ENCODE measurements around the gene VRK1. TPM values are rescaled to one million over a fixed set of nuclear protein-coding genes. Genes with fewer than 3 reads are reported as not detected.

The VRK1 gene
- total and polyA plus RNA-seq, 8 donors = 2.4 to 7.0 (median 3.6) TPM

GRCh38 chr14:96805956-96806355, 8.8 kb downstream of the VRK1 start:
- ATAC-seq (no peak), FAIRE-seq (no peak), DNase-seq (no peak)
- Histone ChIP-seq H3K9me3 (no peaks in the 10 kb centered on the region), H3K27ac (no peak overlapping the region), H3K4me1 (no peaks in the 10 kb centered on the region), H3K4me3 (no peak overlapping the region), H3K36me3 (no peaks in the 10 kb centered on the region), H3K27me3 (no peaks in the 10 kb centered on the region)
- 51 to 57% methylated on average over 4 of the region's 4 CpGs for WGBS, 2 donors
- intact Hi-C loops (cut with DNase I) = no loop called here
- TF ChIP-seq, protein P1, sequence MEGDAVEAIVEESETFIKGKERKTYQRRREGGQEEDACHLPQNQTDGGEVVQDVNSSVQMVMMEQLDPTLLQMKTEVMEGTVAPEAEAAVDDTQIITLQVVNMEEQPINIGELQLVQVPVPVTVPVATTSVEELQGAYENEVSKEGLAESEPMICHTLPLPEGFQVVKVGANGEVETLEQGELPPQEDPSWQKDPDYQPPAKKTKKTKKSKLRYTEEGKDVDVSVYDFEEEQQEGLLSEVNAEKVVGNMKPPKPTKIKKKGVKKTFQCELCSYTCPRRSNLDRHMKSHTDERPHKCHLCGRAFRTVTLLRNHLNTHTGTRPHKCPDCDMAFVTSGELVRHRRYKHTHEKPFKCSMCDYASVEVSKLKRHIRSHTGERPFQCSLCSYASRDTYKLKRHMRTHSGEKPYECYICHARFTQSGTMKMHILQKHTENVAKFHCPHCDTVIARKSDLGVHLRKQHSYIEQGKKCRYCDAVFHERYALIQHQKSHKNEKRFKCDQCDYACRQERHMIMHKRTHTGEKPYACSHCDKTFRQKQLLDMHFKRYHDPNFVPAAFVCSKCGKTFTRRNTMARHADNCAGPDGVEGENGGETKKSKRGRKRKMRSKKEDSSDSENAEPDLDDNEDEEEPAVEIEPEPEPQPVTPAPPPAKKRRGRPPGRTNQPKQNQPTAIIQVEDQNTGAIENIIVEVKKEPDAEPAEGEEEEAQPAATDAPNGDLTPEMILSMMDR (IDR thresholded peaks at IDR 0.05) = no peak

DNA sequence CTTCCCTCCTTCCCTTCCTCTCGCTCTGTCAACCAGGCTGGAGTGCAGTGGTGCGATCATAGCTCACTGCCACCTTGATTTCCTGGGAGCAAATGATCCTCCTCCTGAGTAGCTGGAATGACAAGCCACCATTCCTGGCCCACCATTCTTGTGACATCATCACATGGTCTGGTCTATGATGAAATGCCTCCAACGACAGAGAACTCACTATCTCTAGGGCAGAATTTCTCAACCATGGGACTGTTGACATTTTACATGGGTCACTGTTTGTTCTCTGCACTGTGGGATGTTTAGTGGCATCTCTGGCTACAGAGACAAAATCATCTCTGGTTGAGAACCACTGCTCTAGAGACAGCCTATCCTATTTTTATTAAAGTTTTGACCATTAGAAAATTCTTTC, 9.7 kb downstream of the VRK1 start:
- intact Hi-C loops (cut with DNase I) = no loop called here
- no peaks in the 10 kb centered on the region for H3K9me3 ChIP-seq
- no peaks in the 10 kb centered on the region for H3K4me1 ChIP-seq
- FAIRE-seq = no peak
- no peaks in the 10 kb centered on the region for H3K27me3 ChIP-seq
- WGBS, 2 donors = 75 to 79% methylated on average over 3 of the region's 3 CpGs
- TF ChIP-seq, protein P1 (IDR thresholded peaks at IDR 0.05) = no peak
- DNase-seq = no peak
- no peak overlapping the region for H3K4me3 ChIP-seq
- H3K27ac ChIP-seq = no peak overlapping the region
- no peak for ATAC-seq
- H3K36me3 ChIP-seq = no peaks in the 10 kb centered on the region

GRCh38 chr14:96808619-96809406, 11.6 kb downstream of the VRK1 start:
- no peak for FAIRE-seq
- WGBS, 2 donors = 81 to 85% methylated on average over 4 of the region's 4 CpGs

DNA sequence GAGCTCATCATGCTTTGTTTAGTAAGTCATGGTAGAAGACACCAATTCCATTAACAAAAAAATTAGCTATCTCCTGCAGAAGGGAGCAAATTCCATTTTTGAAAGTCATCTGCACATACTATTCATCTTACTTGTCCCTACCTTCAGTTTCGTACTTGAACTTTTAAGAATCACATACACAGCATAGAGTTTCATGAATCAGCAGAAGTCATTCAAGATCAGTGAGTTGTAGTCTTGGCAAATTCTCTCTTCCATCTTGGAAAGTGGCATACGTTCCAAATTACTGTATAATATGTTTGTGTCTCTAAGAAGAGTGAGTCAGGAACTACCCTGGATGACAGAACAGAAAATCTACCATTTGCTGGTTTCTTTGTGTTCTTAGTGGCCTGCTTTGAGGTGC, 14.1 kb downstream of the VRK1 start:
- no peak for FAIRE-seq
- no peak overlapping the region for H3K4me3 ChIP-seq
- no peaks in the 10 kb centered on the region for H3K4me1 ChIP-seq
- no peaks in the 10 kb centered on the region for H3K36me3 ChIP-seq
- DNase-seq = no peak
- TF ChIP-seq, protein P1 (IDR thresholded peaks at IDR 0.05) = no peak
- H3K9me3 ChIP-seq = no peaks in the 10 kb centered on the region
- intact Hi-C loops (cut with DNase I) = no loop called here
- no peaks in the 10 kb centered on the region for H3K27me3 ChIP-seq
- 68 to 94% methylated on average over 2 of the region's 2 CpGs for WGBS, 2 donors
- no peak overlapping the region for H3K27ac ChIP-seq
- ATAC-seq = no peak

More at GRCh38 chr14:96808619-96809406, 11.6 kb downstream of the VRK1 start:
- TF ChIP-seq, protein P1 (IDR thresholded peaks at IDR 0.05) = no peak
- no peaks in the 10 kb centered on the region for H3K27me3 ChIP-seq
- no peak for DNase-seq
- no peak for ATAC-seq
- no peak overlapping the region for H3K4me3 ChIP-seq
- H3K36me3 ChIP-seq = no peaks in the 10 kb centered on the region
- no peaks in the 10 kb centered on the region for H3K9me3 ChIP-seq
- H3K4me1 ChIP-seq = no peaks in the 10 kb centered on the region
- intact Hi-C loops (cut with DNase I) = no loop called here
- no peak overlapping the region for H3K27ac ChIP-seq

GRCh38 chr14:96811985-96812667, 14.9 kb downstream of the VRK1 start:
- no peaks in the 10 kb centered on the region for H3K9me3 ChIP-seq
- intact Hi-C loops (cut with DNase I) = no loop called here
- H3K36me3 ChIP-seq = no peaks in the 10 kb centered on the region
- FAIRE-seq (no peak), DNase-seq (no peak), ATAC-seq (no peak)
- no peaks in the 10 kb centered on the region for H3K27me3 ChIP-seq
- no peak overlapping the region for H3K4me3 ChIP-seq
- no peak overlapping the region for H3K27ac ChIP-seq
- TF ChIP-seq, protein P1 (IDR thresholded peaks at IDR 0.05) = no peak
- WGBS, 2 donors = 84% methylated on average over 3 of the region's 3 CpGs
- no peaks in the 10 kb centered on the region for H3K4me1 ChIP-seq

Data from pancreas (tissue), 10 donors.